D341Med (cell line): ENCODE results near the gene UBE2M.
"Not testable (repeated sequence)": the region's sequence is repeated elsewhere in the genome, so short reads cannot be mapped to it uniquely, and the experiment has no call there.

Experiments
- DNase-seq: peaks from one replicate; pipeline ENCODE4 v3.0.0; 2012; ENCODE audit warnings: low spot score

The UBE2M gene

DNA sequence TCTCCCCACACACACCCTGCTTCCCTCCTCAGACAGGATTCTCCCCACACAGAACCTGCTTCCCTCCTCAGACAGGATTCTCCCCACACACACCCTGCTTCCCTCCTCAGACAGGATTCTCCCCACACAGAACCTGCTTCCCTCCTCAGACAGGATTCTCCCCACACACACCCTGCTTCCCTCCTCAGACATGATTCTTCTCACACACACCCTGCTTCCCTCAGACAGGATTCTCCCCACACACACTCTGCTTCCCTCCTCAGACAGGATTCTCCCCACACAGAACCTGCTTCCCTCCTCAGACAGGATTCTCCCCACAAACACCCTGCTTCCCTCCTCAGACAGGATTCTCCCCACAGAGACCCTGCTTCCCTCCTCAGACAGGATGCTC is 19.2 kb downstream of the UBE2M start:
- not testable (repeated sequence) for DNase-seq

DNA sequence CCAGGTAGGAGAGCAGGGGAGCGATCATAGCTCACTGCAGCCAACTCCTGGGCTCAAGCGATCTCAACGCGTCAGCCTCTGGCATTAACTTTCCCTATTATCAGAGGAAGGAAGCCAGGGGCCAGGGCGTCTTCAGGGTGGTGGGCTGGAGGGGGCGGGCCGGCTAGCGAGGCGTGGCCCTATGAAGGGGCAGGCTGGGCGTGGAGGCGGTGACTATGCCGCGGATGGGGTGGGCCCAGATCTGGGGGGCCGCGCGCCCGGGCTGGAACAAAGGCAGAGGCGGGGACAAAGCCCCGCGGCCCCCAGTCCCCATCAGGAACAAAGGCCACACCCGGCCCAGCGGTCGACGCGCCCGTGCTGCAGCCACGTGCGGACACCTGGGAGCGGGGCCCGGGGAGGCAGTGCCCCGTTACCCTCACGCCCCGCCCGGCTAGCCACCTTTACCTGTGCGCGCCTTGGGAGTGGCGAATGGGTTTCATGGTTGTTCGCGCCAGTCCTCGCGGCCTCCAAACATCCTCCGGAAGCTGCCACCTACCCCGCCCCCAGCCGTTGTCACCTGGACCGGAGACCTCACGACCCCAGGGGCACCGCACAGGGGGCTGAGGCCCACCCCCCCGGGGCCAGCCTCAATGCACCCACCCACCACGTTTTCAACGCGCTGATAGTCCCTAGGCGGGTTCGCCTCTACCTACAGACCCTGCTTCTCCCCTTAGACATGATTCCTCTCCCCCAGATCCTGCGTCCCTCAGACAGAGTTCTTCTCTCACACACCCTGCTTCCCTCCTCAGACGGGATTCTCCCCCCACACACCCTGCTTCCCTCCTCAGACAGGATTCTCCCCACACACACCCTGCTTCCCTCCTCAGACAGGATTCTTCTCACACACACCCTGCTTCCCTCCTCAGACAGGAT is 19.9 kb downstream of the UBE2M start:
- DNase-seq, result no peak

DNA sequence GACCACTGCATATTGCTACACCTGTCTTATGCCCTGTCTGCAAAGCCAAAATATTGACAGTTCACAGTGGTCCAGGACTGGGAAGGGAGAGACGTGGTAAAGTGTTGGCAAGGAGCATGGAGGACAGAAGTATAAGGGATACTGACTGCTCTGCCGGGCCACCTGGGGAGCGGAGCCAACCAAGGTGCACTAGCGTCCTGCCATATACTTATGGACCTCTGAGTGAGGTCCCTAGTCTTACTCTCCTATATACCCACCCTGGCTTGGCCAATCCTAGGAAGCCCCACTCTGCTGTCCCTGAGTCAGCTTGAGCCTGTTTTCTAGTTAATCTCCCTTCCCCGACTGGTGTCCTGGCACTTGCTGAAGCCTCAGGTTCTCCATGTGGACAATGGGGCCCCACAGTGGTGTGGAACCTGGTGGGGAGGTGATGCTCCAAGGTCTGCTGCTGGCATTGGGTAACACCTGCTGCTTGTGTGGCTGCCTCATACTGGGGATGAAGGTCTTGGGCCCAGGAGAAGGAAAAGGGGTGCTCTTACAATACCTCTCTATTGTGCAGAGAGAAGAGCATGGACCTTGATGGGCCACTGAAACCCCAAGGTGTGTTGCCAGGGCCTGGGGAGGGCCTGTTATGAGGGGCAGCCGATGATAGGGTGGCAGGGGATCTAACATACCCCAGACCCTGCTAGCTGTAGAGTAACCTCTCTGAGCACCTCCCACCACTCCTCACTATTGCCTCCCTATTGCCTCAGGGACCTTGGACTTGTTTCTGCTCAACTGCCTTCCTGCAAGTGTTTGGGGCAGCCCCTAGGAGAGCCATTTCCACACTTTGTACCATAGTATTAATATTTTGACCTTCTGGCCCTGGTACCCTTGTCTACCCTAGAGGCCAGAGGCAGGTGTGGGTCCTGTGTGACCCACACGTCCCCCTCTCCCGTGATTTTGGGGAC is 21.3 kb downstream of the UBE2M start:
- DNase-seq, result no peak

- DNase-seq, result no peak
Observed at GRCh38 chr19:58535857-58536256, 22.6 kb downstream of the UBE2M start.

DNA sequence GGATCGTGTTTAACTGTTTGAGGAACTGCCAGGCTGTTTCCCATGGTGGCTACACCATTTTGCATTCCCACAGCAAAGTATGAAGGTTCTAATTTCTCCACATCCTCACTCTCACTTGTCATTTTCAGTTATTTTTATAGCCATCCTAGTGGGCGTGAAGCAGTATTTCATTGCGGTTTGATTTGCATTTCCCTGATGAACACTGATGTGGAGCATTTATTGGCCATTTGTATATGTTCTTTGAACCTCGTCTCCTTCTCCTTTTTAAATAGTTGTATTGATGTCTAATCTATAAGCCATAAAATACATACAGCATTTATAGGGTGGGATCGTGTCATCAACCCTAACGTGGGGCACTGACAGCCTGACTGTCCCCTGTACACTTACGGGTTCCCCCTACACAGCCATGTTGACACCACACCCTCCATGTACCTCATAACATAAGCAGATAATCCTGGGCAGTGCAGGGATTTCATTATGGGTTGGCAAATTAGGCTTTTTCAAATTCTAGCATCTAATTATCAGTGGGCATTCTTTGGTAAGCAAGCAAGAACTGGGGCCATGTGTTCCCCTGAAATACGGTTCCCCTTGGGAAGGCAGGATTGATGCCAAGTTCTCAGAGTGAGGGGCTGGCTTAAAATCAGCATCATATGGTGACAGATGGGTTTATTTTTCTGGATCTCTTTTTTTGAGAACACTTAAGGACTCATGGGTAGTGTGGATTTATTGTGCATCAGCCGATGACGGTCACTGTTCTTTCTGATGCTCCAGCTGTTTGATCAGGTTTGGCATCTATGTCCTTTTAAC is 27.2 kb downstream of the UBE2M start:
- DNase-seq, result no peak

DNA sequence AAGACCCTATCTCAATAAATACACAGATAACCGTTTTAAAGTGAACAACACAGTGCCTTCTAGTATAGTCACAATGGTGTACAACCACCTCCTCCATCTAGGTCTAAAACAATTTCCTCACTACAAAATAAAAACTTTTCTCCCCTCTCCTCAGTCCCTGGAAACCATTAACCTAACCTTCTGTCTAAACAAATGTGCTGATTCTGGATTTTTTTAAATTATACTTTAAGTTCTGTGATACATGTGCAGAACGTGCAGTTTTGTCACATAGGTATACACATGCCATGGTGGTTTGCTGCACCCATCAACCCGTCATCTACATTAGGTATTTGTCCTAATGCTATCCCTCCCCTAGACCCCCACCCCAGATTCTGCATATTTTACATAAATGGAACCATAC is 29.0 kb downstream of the UBE2M start:
- DNase-seq, result no peak

DNA sequence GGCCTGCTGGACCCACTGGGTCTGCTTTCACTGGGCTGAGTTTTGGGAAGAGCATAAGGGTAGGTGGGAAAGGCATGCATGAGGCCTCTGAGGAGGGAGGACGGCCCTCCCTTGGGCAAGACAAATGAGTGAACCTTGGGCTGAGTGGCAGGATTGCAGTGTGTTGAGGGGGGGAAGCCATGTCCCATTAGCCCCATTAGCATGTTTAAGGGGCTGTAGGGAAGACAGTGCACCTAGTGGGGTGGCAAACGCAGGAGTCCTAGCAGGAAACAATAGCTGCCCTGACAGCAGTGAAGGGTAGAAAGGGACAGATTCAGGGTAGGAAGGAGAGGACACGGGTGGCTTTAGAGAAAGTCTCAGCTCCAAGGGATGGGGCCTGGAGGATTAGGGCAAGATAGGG is 35.7 kb downstream of the UBE2M start:
- no peak for DNase-seq

- DNase-seq, result no peak
Observed at GRCh38 chr19:58521651-58522050, 36.8 kb downstream of the UBE2M start.

DNA sequence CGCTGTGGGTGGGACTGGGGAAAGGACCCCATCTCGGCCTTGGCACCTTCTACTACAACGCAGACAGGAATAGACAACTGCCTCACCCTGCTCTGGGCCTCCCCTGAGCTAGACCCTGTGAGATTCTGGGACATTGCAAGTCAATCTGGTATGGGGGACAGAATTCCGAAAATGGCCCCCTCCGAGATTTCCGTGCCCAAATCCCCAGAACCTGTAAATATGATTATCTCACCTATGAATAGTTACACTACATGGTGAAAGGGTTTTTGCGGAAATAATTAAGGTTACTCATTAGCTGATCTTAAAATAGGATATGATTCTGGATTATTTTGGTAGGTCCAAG is 38.2 kb downstream of the UBE2M start:
- no peak for DNase-seq

DNA sequence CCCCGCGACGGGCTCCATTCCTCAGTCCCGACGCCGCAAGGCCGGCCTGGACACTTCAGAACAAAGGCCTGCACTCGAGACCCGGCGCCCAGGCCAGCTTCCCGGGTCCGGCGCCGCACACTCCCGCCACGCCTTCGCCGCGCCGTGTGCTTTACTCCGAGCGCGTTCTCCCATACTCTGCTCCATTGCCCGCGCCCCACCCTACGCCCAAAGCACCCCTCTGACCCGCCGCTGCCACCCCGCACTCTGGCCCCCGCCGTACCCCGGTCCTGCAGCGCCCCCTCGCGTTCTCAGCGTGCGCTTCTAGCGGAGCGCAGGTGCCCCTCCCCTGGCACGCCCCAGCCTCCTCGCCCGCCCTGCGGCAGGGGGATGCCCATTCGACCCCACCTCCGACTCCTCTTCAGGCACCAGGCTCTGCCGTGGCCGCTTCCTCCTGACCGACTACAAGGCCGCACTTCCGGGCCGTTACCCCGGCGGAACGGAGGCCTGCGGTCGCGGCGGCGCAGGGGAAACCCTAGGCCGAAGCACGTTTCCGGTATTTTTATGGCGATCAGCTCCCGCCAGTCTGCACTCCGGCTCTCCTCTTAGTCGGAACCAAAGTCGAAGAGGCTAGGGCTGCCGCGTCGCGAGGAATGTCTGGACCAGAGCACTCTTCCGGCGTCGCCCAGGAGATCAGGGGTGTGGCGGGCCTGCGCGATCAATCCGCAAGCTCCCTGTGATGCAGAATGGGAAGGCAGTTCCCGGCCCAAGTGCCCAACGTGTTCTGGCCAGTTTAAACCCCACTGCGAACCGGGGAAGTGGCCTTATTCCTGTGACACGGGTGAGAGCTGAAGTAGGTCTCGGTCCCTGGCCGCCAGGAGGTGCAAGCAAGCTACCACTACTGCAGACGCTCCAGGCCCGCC is 38.8 kb downstream of the UBE2M start, which contains the start of gene ZBTB45:
TSS of gene ZBTB45 (minus strand) at position 456 of the 902 bp plus-strand sequence. CDS start 2,137 bp downstream, outside the sequence.
- DNase-seq, result peak; percentile 89

GRCh38 chr19:58519087-58519354 is 39.4 kb downstream of the UBE2M start:
- DNase-seq, result peak; percentile 80

DNA sequence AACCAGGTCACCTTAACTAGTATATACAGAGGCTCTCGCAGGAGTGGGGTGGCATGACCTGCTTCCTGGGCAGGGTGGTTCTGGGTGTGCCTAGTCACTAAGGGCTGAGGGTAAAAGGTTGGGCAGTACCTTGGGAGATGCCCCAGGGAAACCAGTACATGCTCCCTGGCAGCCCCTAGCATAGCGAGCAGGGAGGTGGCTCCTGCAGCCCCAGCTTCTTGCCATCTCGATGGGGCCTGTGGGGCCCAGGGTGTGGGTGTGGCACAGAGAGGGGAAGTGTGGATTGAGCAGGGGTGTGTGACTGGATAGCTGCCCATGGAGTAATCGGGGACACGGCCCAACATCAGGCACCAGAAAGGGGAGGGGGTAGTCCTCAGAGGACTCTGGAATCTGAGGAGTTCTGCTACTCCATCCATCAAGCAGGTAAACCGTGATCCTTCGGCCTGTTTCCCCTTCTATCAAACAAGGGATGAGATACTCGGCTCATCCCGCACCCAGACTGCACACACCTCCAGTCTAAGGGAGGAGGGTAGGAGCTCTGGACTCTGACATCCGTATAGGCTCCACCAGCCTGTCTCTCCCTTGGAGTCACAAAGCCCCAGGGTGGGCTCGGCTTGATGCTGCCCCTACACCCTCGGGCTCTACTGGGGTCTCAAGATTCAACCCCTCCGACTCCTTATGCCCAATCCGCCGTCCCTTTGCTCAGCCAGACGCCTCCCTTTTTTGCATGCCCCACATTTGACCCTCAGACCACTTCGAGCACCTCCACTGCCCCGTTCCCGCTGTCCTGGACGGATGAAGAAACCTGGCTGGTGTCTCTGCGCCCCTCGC is 39.9 kb downstream of the UBE2M start:
- no peak for DNase-seq

DNA sequence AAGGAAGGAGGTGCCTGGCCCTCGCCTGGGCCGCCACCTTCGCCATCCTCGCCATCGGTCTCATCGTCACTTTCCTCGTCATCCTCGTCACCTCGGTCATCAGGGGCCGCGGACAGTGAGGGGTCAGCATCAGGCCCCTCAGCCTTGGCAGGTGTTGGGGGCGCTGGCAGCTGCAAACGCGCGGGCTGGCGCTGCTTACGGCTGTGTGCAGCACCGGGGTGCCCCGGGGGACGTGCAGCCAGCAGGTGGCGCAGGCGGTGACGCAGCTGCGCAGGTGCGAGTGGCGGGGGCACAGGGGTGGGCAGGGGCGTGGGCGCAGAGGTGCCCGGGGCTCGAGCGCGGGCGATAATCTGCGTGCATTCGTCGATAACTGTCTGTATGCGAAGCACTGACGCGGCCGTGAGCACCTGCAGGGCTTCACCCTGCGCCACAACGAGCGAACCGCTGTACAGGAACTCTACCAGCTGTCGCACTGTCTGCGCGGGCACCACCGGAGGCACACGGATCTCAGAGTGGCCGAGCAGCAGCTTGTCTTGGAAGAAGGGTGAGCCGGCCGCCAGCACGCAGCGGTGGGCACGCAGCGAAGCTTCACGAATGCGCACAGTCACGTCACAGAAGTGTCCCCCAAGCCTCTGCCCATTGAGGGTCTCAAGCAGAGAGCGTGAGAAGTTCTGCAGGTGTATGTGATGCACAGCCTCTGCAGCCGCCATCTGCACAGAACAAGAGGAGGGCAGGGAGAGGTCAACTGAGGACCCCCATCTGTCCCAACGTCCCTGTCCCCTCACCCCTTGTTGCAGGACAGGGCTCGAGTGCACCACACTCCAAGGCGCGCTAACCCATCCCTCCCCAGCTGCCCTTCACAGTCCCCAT is 41.2 kb downstream of the UBE2M start:
- no peak for DNase-seq

DNA sequence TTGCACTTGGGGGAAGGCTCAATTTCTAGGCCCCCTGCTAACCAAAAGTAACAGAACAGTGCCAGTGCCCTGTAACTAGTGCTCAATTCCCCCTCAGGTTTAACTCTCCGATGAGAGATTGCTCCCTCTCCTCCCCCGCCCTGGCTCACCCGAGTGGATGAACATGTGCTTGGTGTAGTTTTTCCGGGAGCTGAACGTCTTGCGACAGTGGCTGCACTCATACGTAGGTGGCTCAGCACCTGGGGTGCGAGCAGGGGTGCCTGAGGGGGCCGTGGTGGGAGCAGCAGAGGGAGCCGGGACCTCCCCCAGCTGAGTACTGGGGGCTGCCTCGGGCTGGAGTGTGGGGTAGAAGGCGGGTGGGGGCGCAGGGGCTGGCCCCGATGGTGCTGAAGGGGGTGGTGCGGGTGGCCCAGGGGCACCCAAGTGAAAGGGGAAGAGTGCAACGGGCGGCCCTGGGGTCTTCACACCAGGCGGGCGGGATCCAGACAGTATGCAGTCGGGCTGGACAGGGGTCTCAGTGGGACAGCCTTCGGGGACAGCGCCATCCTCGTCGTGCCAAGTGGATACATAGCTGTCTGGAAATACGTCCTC is 42.1 kb downstream of the UBE2M start:
- DNase-seq, result no peak

- no peak for DNase-seq
Observed at GRCh38 chr19:58515259-58515658, 43.2 kb downstream of the UBE2M start.

GRCh38 chr19:58514564-58515022 is 43.8 kb downstream of the UBE2M start:
- DNase-seq, result no peak

DNA sequence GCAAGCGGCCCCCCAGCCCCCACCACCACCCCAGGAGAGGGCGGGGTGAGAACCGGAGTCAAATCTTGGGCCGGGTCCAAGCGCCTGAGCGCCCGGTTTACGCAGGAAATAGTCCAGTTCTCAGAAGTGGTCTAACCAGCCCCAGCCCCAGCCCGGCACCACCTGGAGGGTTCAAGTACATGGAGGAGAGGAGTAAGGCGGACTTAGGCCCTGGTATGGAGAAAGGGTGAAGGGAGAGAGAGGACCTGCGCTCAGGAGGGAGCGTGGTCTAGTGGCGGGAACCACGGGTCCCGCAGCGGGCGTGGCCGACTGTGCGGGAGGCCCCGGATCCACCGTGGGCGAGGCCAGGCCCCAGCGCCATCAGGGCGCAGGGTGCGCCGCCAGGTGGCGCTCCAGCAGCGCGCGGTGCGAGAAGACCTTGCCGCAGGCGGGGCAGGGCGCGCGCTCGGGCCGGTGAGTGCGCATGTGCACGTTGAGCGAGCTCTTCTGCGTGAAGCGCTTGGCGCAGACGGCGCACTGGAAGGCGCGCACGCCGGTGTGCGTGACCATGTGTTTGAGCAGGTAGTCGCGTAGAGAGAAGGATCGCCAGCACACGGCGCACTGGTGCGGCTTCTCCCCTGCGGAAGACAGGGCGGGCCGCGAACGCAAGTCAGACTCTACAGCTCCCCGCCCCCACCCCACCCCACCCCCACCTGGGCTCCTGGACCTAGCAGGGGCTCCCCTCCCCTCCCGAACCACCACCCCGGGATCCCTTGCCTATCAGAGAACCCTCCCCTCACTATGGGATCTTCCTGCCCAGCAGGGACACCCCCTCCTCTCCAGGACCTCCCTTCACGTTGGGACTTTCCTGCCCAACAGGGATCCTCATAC is 44.5 kb downstream of the UBE2M start:
- peak; percentile 99 for DNase-seq

DNA sequence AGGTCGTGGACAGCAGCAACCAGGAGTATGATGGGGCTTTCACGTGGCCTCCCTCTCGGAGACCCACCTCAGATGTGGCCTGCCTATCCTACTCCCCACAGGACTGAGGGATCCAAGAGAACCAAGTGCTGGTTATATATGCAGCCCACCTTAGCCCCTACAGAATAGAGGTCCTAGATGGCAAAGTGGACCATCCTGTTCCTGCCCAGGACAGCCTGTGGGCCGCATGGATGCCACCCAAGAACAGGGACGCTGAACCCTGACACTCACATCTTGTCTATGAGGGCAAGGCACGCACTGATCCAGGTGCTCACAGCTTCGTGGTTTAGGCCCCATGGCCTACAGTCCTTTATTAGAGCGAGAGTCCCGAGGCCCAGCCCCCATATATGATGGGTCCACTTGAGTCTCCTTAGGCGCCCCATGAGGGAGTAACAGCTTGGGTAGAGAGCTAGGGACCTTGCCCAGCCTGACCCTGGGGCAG is 45.2 kb downstream of the UBE2M start:
- DNase-seq, result no peak
